MCF 10A (cell line): ENCODE results near the gene TUBB2A. TPM values are rescaled to one million over a fixed set of nuclear protein-coding genes. Genes with fewer than 3 reads are reported as not detected.

Experiments
- BruUV-seq: library from RNA; stranded (reverse); fragments of 400-500 nt; replicated peaks from 2 replicates; lab custom pipeline; 2021; lab: Mats Ljungman, UMichigan
- CTCF ChIA-PET: fragments of 300-600 bp; sonication (Branson Sonifier 250); formaldehyde crosslinking; extraction: SDS; loops from one replicate; lab custom pipeline; 2021; ENCODE audit warnings: antibody characterized with exemption, inconsistent platforms; lab: Yijun Ruan, JAX
- POLR2A ChIA-PET: fragments of 300-600, 350-650 bp; sonication (Branson Sonifier 250); formaldehyde crosslinking; extraction: SDS; loops from one replicate; lab custom pipeline; 2020; ENCODE audit warnings: antibody characterized with exemption, inconsistent platforms; lab: Yijun Ruan, JAX
- DNase-seq: peaks from one replicate; pipeline ENCODE4 v3.0.0-alpha.2; 2018; ENCODE audit not compliant: unreplicated experiment
- H3K27ac Mint-ChIP-seq: one replicate; pipeline ENCODE4 v1.8.0; 2022; ENCODE audit warnings: mild to moderate bottlenecking, low read depth, mixed read lengths; ENCODE audit not compliant: unreplicated experiment
- H3K27me3 Mint-ChIP-seq: one replicate; pipeline ENCODE4 v1.8.0; 2022; ENCODE audit warnings: mixed read lengths; ENCODE audit not compliant: insufficient read depth, unreplicated experiment
- H3K36me3 Mint-ChIP-seq: one replicate; pipeline ENCODE4 v1.8.0; 2022; ENCODE audit warnings: mild to moderate bottlenecking, moderate library complexity, mixed read lengths; ENCODE audit not compliant: insufficient read depth, unreplicated experiment
- H3K4me1 Mint-ChIP-seq: one replicate; pipeline ENCODE4 v1.8.0; 2022; ENCODE audit warnings: mixed read lengths; ENCODE audit not compliant: insufficient read depth, unreplicated experiment
- H3K4me3 Mint-ChIP-seq: one replicate; pipeline ENCODE4 v1.8.0; 2022; ENCODE audit warnings: mild to moderate bottlenecking, moderate library complexity, mixed read lengths; ENCODE audit not compliant: unreplicated experiment
- H3K9me3 Mint-ChIP-seq: one replicate; pipeline ENCODE4 v1.8.0; 2022; ENCODE audit warnings: mixed read lengths; ENCODE audit not compliant: unreplicated experiment
- intact Hi-C: fragments of 100-400 bp; cut with micrococcal nuclease; formaldehyde crosslinking; loops from 2 replicates; pipeline ENCODE4 v1.14.1; 2022
- total RNA-seq: library from RNA; stranded (reverse); gene quantifications from 2 replicates; pipeline ENCODE4 v1.2.3, GENCODE V29; 2022
- TF ChIP-seq, protein P1 (sequence below): fragments of 200-600 bp; IDR thresholded peaks from one replicate; pipeline ENCODE4 v1.8.0; 2022; ENCODE audit warnings: antibody characterized with exemption, mild to moderate bottlenecking; ENCODE audit not compliant: unreplicated experiment

The TUBB2A gene
- total RNA-seq, 1 experiment from 2014 or later = 13.3 TPM

DNA sequence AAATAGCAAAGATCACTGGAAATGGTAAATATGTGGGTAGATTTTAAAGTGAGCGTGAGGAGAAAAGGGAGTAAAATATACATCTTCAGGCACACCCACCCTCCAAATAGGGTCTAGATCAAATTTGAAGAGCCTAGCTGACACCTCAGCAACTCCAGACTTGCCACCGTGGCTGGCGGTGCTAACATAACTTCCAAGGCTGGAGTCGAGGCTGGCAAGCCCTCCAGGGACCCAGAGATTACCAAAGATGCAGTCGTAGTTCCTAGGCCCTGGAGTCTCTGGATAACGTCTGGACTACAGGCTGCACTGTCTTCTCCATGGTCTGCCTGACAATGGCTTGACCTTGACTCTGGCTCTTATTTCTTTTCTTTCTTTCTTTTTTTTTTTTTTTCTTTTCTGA, 47.6 kb upstream of the TUBB2A start:
- intact Hi-C loops = loop anchor here (5.0 kb wide), 1 partner anchor 203 kb away; no protein-coding TSS in a partner anchor
- TF ChIP-seq, protein P1, sequence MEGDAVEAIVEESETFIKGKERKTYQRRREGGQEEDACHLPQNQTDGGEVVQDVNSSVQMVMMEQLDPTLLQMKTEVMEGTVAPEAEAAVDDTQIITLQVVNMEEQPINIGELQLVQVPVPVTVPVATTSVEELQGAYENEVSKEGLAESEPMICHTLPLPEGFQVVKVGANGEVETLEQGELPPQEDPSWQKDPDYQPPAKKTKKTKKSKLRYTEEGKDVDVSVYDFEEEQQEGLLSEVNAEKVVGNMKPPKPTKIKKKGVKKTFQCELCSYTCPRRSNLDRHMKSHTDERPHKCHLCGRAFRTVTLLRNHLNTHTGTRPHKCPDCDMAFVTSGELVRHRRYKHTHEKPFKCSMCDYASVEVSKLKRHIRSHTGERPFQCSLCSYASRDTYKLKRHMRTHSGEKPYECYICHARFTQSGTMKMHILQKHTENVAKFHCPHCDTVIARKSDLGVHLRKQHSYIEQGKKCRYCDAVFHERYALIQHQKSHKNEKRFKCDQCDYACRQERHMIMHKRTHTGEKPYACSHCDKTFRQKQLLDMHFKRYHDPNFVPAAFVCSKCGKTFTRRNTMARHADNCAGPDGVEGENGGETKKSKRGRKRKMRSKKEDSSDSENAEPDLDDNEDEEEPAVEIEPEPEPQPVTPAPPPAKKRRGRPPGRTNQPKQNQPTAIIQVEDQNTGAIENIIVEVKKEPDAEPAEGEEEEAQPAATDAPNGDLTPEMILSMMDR = no peak
- Mint-ChIP-seq H3K36me3 (no peaks in the 10 kb centered on the region), H3K9me3 (peaks cover 7% of the 10 kb centered on the region), H3K4me3 (no peak overlapping the region), H3K27ac (no peak overlapping the region), H3K27me3 (no peaks in the 10 kb centered on the region), H3K4me1 (peaks cover 26% of the 10 kb centered on the region)
- no peak for DNase-seq
- ChIA-PET POLR2A (interaction anchor here (0.7 to 1.3 kb wide), 2 partner anchors 11 to 39 kb away, joined by 3 to 4 read pairs; no protein-coding TSS in a partner anchor), CTCF (interaction anchor here (0.6 to 1.3 kb wide), 3 partner anchors 14 to 809 kb away, joined by 3 to 5 read pairs (median 3); no protein-coding TSS in a partner anchor)
- no TSS peak for BruUV-seq

- no peaks in the 10 kb centered on the region for H3K27me3 Mint-ChIP-seq
- no peaks in the 10 kb centered on the region for H3K36me3 Mint-ChIP-seq
- no peak for DNase-seq
- H3K9me3 Mint-ChIP-seq = peaks cover 7% of the 10 kb centered on the region
- BruUV-seq = no TSS peak
- H3K4me3 Mint-ChIP-seq = no peak overlapping the region
- H3K27ac Mint-ChIP-seq = no peak overlapping the region
- POLR2A ChIA-PET = no interaction called here
- peaks cover 12% of the 10 kb centered on the region for H3K4me1 Mint-ChIP-seq
- intact Hi-C loops = no loop called here
- TF ChIP-seq, protein P1 = no peak
- CTCF ChIA-PET = interaction anchor here (0.8 to 1.0 kb wide), 2 partner anchors 55 to 83 kb away, joined by 3 to 4 read pairs; no protein-coding TSS in a partner anchor
Observed at GRCh38 chr6:3202999-3203696, 45.8 kb upstream of the TUBB2A start.

GRCh38 chr6:3201388-3201787, 44.0 kb upstream of the TUBB2A start:
- H3K27me3 Mint-ChIP-seq = no peaks in the 10 kb centered on the region
- no peak overlapping the region for H3K4me3 Mint-ChIP-seq
- no peaks in the 10 kb centered on the region for H3K36me3 Mint-ChIP-seq
- intact Hi-C loops = no loop called here
- H3K27ac Mint-ChIP-seq = no peak overlapping the region
- POLR2A ChIA-PET = no interaction called here
- DNase-seq = no peak
- TF ChIP-seq, protein P1 = no peak
- peaks cover 7% of the 10 kb centered on the region for H3K9me3 Mint-ChIP-seq
- BruUV-seq = no TSS peak
- peaks cover 7% of the 10 kb centered on the region for H3K4me1 Mint-ChIP-seq
- CTCF ChIA-PET = no interaction called here

GRCh38 chr6:3200682-3201081, 43.3 kb upstream of the TUBB2A start:
- no peak for DNase-seq
- TF ChIP-seq, protein P1 = no peak
- CTCF ChIA-PET = no interaction called here
- BruUV-seq = no TSS peak
- Mint-ChIP-seq H3K27me3 (no peaks in the 10 kb centered on the region), H3K4me3 (no peak overlapping the region), H3K27ac (no peak overlapping the region), H3K9me3 (peaks cover 7% of the 10 kb centered on the region), H3K36me3 (no peaks in the 10 kb centered on the region), H3K4me1 (peaks cover under 1% of the 10 kb centered on the region)
- intact Hi-C loops = no loop called here
- POLR2A ChIA-PET = no interaction called here
